ENCODE data around the gene PPP1R16B.

The PPP1R16B gene

DNA sequence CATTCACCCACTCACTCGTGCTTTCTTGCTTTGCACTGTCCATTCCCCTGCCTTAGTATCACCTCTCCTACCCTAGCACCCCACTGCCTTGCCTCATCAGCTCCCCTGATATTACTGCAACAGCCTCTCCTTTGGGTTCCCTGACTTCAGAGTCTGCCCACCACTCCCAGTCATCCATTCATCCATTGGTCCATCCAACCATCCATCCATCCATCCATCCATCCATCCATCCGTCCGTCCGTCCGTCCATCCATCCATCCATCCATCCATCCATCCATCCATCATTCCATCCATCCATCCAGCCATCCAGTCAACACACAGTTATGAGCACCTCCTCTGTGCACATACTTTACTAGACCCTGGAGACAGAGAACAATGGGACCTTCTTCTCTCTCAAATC lies 97.8 kb downstream of the PPP1R16B start:
- no peak for TF ChIP-seq CTCF (conservative IDR thresholded peaks at IDR 0.05; ENCODE audit: low read depth, low read length)
- H3K4me3 ChIP-seq (ENCODE audit: low read length) = no peak overlapping the region
- no peak for DNase-seq (ENCODE audit: low read depth)

DNA sequence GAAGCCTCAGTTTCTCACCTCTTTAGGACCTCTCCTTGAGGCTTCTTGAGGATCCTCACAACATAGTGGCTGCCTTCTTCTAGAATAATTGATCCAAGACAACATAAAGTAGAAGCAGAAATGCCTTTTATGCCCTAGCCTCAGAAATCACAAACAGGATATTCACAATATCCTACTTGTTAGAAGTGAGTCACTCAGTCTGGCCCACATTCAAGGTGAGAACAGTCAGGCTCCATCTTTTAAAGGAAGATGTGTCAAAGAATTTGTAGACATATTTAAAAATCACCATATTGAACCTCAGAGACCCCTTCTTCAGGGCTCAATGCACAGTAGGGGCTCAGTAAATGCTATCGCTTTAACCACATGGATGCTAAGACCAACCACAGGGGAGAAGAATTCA lies 99.9 kb downstream of the PPP1R16B start:
- TF ChIP-seq CTCF (conservative IDR thresholded peaks at IDR 0.05; ENCODE audit: low read depth, low read length) = no peak
- no peak for DNase-seq (ENCODE audit: low read depth)
- H3K4me3 ChIP-seq (ENCODE audit: low read length) = no peak overlapping the region

GRCh38 chr20:38907918-38908677 lies 102.6 kb downstream of the PPP1R16B start:
- no peak overlapping the region for H3K4me3 ChIP-seq (ENCODE audit: low read length)
- no peak for DNase-seq (ENCODE audit: low read depth)
- no peak for TF ChIP-seq CTCF (conservative IDR thresholded peaks at IDR 0.05; ENCODE audit: low read depth, low read length)

DNA sequence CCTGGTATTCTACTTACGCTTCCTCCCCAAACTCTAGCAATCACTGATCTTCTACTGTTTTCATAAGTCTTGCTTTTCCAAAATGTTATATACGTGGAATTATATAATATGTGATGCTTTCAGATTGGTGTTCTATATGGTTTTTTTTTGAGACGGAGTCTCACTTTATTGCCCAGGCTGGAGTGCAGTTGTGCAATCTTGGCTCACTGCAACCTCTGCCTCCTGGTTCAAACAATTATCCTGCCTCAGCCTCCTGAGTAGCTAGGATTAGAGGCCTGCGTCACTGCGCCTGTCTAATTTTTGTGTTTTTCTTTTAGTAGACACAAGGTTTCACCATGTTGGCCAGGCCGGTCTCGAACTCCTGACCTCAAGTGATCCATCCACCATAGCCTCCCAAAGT lies 109.9 kb downstream of the PPP1R16B start:
- H3K4me3 ChIP-seq (ENCODE audit: low read length) = no peak overlapping the region
- DNase-seq (ENCODE audit: low read depth) = no peak
- TF ChIP-seq CTCF (conservative IDR thresholded peaks at IDR 0.05; ENCODE audit: low read depth, low read length) = no peak

- TF ChIP-seq CTCF (conservative IDR thresholded peaks at IDR 0.05; ENCODE audit: low read depth, low read length) = no peak
- no peak overlapping the region for H3K4me3 ChIP-seq (ENCODE audit: low read length)
- DNase-seq (ENCODE audit: low read depth) = no peak
Observed at GRCh38 chr20:38917657-38918056, 112.2 kb downstream of the PPP1R16B start.

DNA sequence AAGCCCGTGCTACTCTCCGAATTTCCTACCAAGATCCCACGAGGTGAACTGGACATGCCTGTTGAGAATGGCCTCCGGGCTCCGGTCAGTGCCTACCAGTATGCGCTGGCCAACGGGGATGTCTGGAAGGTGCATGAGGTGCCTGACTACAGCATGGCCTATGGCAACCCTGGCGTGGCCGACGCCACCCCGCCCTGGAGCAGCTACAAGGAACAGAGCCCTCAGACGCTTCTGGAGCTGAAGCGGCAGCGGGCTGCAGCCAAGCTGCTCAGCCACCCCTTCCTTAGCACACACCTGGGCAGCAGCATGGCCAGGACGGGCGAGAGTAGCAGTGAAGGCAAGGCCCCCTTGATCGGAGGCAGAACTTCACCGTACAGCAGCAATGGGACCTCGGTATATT lies 112.7 kb downstream of the PPP1R16B start:
- no peak overlapping the region for H3K4me3 ChIP-seq (ENCODE audit: low read length)
- no peak for DNase-seq (ENCODE audit: low read depth)
- TF ChIP-seq CTCF (conservative IDR thresholded peaks at IDR 0.05; ENCODE audit: low read depth, low read length) = no peak

DNA sequence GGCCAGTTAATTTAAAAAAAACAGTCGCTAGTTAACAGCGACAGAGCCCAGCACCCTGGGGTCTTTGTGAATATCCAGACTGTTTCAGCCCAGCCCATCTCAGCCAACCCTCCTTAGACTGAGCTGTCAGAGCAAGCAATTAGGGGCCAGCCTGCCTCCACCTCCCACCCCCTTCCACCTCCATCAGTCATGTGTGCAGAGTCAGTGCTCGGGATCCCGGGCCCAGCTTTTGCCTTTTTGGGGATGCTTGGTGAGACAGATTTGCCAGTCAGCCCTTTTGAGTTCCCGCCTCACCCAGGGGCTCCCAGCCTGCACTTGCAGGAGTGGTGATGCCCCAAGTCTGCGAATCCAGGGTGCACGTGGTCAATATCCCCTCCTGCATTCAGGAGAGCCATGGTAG lies 114.2 kb downstream of the PPP1R16B start:
- DNase-seq (ENCODE audit: low read depth) = no peak
- TF ChIP-seq CTCF (conservative IDR thresholded peaks at IDR 0.05; ENCODE audit: low read depth, low read length) = no peak
- H3K4me3 ChIP-seq (ENCODE audit: low read length) = no peak overlapping the region
